Esophagus muscularis mucosa (tissue), 4 donors: Measurements from ENCODE around the gene ATP5MC2.

Experiments used
- CTCF ChIP-seq, 3 experiments: fragments of 200-600 bp in 2 of 3; fragments of 450-650 bp in 1 of 3; sonication (generic) in 2 of 3; IDR thresholded peaks; one replicate each; pipeline ENCODE4 v1.5.1; 2017 to 2019; ENCODE audit warnings: antibody characterized with exemption in 3 of 3, mild to moderate bottlenecking in 2 of 3, moderate library complexity in 1 of 3
- EP300 ChIP-seq: sonication (generic); formaldehyde crosslinking; IDR thresholded peaks from one replicate; pipeline ENCODE4 v1.6.1; 2017; ENCODE audit warnings: antibody characterized with exemption
- POLR2AphosphoS5 ChIP-seq, 2 donors: sonication (generic); formaldehyde crosslinking; IDR thresholded peaks; one replicate each; pipeline ENCODE4 v1.6.1; 2017; ENCODE audit warnings: antibody characterized with exemption in 2 of 2

GRCh38 chr12:53631721-53632120 is 44.2 kb downstream of the ATP5MC2 start:
- TF ChIP-seq EP300: no peak
- no peak for TF ChIP-seq CTCF (IDR thresholded peaks at IDR 0.05)
- no peak for TF ChIP-seq POLR2AphosphoS5 (IDR thresholded peaks at IDR 0.05)
